ENCODE data around the gene LIPC. TPM values are rescaled to one million over a fixed set of nuclear protein-coding genes. Genes with fewer than 3 reads are reported as not detected.

Gene LIPC
- total and polyA plus RNA-seq, 7 experiments from 2014 or later = 0.46 to 5.1 (median 0.77) TPM

DNA sequence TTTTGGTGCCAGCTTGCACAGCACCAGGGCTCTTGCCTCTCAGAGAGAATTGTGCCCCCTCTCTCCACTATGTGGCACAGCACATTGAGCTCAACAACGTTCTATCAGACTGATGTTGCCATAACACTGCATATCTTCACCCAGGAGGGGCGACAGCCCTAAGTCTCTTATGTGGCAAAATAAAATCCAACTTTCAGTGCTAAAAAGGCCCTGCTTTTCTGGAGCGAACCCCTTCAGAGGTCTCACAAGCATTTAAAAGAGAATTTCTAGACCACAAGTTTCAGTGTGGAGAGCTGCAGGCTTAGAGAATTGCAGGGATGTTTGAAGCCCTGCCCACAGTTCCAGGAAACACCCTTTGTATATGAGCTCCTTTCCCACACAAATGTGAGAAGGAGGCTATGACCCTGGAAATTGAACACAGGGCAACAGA, 85.5 kb downstream of the LIPC start:
- intact Hi-C loops (cut with micrococcal nuclease) = loop anchor here (1.0 to 5.0 kb wide), 6 partner anchors 32 to 290 kb away; partner anchors contain the start of gene ADAM10 (in 1 of the 2)
- no peak overlapping the region for H3K4me3 ChIP-seq (ENCODE audit: low read length)
- H3K9me3 ChIP-seq (ENCODE audit: control insufficient read depth in 2 of 3, low read length in 3 of 3) = no peaks in the 10 kb centered on the region
- peak in 5 of 9 donors; percentile 27 to 70 (median 57) for DNase-seq
- H3K27me3 Mint-ChIP-seq = no peaks in the 10 kb centered on the region
- peaks cover 0 to 43% of the 10 kb centered on the region in 2 donors for H3K4me1 ChIP-seq (ENCODE audit: control insufficient read depth in 2 of 2, insufficient read depth in 2 of 2, low read length in 2 of 2)
- H3K27ac ChIP-seq (ENCODE audit: low read depth, low read length) = peak overlapping the region; percentile 60
- peak; percentile 49 for ATAC-seq
- peak overlapping the region; percentile 3 to 75 (median 52) for H3K4me3 Mint-ChIP-seq
- peaks cover 0 to 23% (median 0%) of the 10 kb centered on the region in 5 donors for H3K36me3 Mint-ChIP-seq
- ChIA-PET POLR2A (interaction anchor here (0.9 kb wide), 1 partner anchor 16 kb away, joined by 3 read pairs; no protein-coding TSS in a partner anchor), CTCF (interaction anchor here (0.8 to 1.2 kb wide), 2 partner anchors 87 to 196 kb away, joined by 3 to 4 read pairs; no protein-coding TSS in a partner anchor)
- peak overlapping the region; percentile 41 to 95 (median 88) for H3K27ac Mint-ChIP-seq
- no peaks in the 10 kb centered on the region for H3K27me3 ChIP-seq (ENCODE audit: control insufficient read depth in 2 of 2, insufficient read depth in 2 of 2, low read length in 2 of 2)
- H3K4me1 Mint-ChIP-seq = peaks cover 51 to 85% (median 72%) of the 10 kb centered on the region in 7 donors
- peaks cover 0 to 15% (median 2%) of the 10 kb centered on the region in 11 donors for H3K9me3 Mint-ChIP-seq
- no peaks in the 10 kb centered on the region for H3K36me3 ChIP-seq (ENCODE audit: control insufficient read depth in 2 of 3, insufficient read depth in 3 of 3, low read length in 3 of 3)

DNA sequence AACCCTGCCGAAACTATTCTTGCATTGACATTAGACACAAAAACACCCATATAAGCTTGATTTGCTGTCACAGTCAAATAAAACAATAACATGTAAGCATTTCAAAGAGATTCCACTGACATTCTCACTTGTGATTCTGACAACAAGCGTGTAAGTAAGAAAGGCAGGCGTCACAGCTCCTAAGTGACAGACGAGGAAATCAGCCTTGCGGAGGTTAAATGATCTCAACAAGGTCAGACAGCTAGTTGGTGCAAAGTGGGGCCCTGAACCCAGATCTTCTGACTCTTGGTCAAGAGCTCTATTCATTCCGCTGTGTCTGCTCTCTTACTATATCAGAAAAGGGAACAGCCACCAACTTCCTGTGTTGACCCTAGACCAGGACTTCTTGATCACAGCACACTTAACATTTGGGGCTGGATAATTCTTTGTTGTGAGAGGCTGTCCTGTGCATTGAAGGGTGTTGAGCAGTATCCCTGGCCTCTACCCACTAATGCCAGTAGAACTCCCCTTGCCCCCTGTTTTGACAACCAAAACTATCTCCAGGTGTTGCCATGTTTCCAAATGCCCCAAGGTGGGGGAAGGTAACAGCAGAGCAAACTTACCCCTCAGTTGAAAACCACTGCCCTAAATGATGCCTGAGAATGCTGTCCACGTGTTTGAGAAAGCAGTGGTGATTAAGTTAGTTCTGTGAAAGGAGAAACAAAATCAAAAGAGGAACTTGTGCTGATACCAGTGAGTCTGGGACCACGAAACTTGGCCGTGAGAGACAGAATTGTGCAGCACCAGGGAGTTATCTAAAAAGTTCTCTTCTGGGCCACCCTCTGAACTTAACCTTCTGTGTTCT, 86.1 kb downstream of the LIPC start:
- H3K4me3 Mint-ChIP-seq = peak overlapping the region; percentile 38 to 75 (median 52)
- ChIA-PET POLR2A (interaction anchor here (0.9 kb wide), 1 partner anchor 15 kb away, joined by 3 read pairs; no protein-coding TSS in a partner anchor), CTCF (interaction anchor here (0.8 to 1.2 kb wide), 2 partner anchors 86 to 197 kb away, joined by 3 to 4 read pairs; no protein-coding TSS in a partner anchor)
- peaks cover 0 to 22% (median 0%) of the 10 kb centered on the region in 5 donors for H3K36me3 Mint-ChIP-seq
- no peaks in the 10 kb centered on the region for H3K9me3 ChIP-seq (ENCODE audit: control insufficient read depth in 2 of 3, low read length in 3 of 3)
- DNase-seq (peak in 5 of 9 donors; percentile 8 to 34 (median 16)), ATAC-seq (peak; percentile 44)
- H3K4me1 ChIP-seq (ENCODE audit: control insufficient read depth in 2 of 2, insufficient read depth in 2 of 2, low read length in 2 of 2) = peaks cover 0 to 43% of the 10 kb centered on the region in 2 donors
- H3K4me1 Mint-ChIP-seq = peaks cover 51 to 84% (median 72%) of the 10 kb centered on the region in 7 donors
- no peaks in the 10 kb centered on the region for H3K36me3 ChIP-seq (ENCODE audit: control insufficient read depth in 2 of 3, insufficient read depth in 3 of 3, low read length in 3 of 3)
- no peaks in the 10 kb centered on the region for H3K27me3 Mint-ChIP-seq
- H3K4me3 ChIP-seq (ENCODE audit: low read length) = no peak overlapping the region
- intact Hi-C loops (cut with micrococcal nuclease) = loop anchor here (1.0 to 5.0 kb wide), 7 partner anchors 27 to 291 kb away; partner anchors contain the start of gene ADAM10 (in 1 of the 2)
- peaks cover 0 to 15% (median 2%) of the 10 kb centered on the region in 11 donors for H3K9me3 Mint-ChIP-seq
- H3K27me3 ChIP-seq (ENCODE audit: control insufficient read depth in 2 of 2, insufficient read depth in 2 of 2, low read length in 2 of 2) = no peaks in the 10 kb centered on the region
- peak overlapping the region; percentile 60 for H3K27ac ChIP-seq (ENCODE audit: low read depth, low read length)
- H3K27ac Mint-ChIP-seq = peak overlapping the region; percentile 41 to 95 (median 88)

DNA sequence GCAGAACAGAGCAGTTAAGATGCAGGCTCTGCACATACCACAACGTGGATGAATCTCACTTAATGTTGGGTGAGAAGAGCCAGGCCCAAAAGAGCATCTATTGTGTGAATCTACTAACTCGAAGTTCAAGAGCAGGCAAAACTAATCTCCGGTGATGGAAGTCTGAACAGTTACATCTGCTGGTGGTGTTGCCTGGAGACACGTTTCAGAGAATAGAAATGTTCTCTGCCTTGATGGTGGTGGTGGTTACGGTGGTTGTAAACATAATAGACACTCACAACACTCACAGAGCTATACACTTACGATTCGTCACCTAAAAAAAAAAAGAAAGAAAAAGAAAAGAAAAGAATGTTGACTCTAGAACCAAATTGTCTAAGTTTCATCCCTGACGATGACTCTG, 86.8 kb downstream of the LIPC start:
- Mint-ChIP-seq H3K27me3 (no peaks in the 10 kb centered on the region), H3K4me3 (peak overlapping the region; percentile 14 to 75 (median 52)), H3K9me3 (peaks cover 0 to 15% (median 2%) of the 10 kb centered on the region in 11 donors), H3K4me1 (peaks cover 54 to 77% (median 65%) of the 10 kb centered on the region in 7 donors), H3K27ac (peak overlapping the region; percentile 41 to 95 (median 88)), H3K36me3 (peaks cover 0 to 24% (median 0%) of the 10 kb centered on the region in 5 donors)
- ChIA-PET POLR2A (no interaction called here), CTCF (no interaction called here)
- H3K9me3 ChIP-seq (ENCODE audit: control insufficient read depth in 2 of 3, low read length in 3 of 3) = no peaks in the 10 kb centered on the region
- H3K36me3 ChIP-seq (ENCODE audit: control insufficient read depth in 2 of 3, insufficient read depth in 3 of 3, low read length in 3 of 3) = no peaks in the 10 kb centered on the region
- DNase-seq = peak in 7 of 9 donors; percentile 22 to 74 (median 56)
- no peaks in the 10 kb centered on the region for H3K27me3 ChIP-seq (ENCODE audit: control insufficient read depth in 2 of 2, insufficient read depth in 2 of 2, low read length in 2 of 2)
- no peak overlapping the region for H3K4me3 ChIP-seq (ENCODE audit: low read length)
- peak overlapping the region; percentile 60 for H3K27ac ChIP-seq (ENCODE audit: low read depth, low read length)
- peaks cover 0 to 39% of the 10 kb centered on the region in 2 donors for H3K4me1 ChIP-seq (ENCODE audit: control insufficient read depth in 2 of 2, insufficient read depth in 2 of 2, low read length in 2 of 2)
- peak; percentile 54 for ATAC-seq
- intact Hi-C loops (cut with micrococcal nuclease) = loop anchor here in 1 of 2 donors (1.0 to 5.0 kb wide), 4 partner anchors 27 to 291 kb away; partner anchors contain the start of gene ADAM10

DNA sequence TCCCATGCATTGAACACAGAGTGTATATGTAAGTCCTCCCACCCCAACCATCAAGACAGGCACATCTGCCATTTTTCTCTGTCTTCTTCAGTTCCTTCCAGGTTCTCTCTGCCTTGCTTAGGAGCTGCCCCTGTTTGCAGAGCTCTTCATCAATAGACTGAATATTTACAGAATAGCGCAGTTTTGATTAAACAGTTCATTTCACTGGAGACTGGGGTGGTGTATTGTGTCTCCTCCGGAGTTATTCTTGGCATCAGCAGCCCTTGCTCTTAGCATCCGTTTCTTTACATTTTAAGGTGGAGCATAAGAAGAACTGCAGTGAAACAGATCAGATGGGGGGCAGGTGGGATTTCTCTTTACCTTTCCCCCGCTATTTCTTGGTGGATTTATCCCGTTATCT, 87.7 kb downstream of the LIPC start:
- H3K9me3 Mint-ChIP-seq = peaks cover 0 to 15% (median 2%) of the 10 kb centered on the region in 11 donors
- Histone ChIP-seq H3K4me3 (ENCODE audit: low read length) (no peak overlapping the region), H3K27me3 (ENCODE audit: control insufficient read depth in 2 of 2, insufficient read depth in 2 of 2, low read length in 2 of 2) (no peaks in the 10 kb centered on the region), H3K36me3 (ENCODE audit: control insufficient read depth in 2 of 3, insufficient read depth in 3 of 3, low read length in 3 of 3) (no peaks in the 10 kb centered on the region), H3K4me1 (ENCODE audit: control insufficient read depth in 2 of 2, insufficient read depth in 2 of 2, low read length in 2 of 2) (peaks cover 0 to 37% of the 10 kb centered on the region in 2 donors), H3K27ac (ENCODE audit: low read depth, low read length) (no peak overlapping the region), H3K9me3 (ENCODE audit: control insufficient read depth in 2 of 3, low read length in 3 of 3) (no peaks in the 10 kb centered on the region)
- peaks cover 54 to 72% (median 62%) of the 10 kb centered on the region in 7 donors for H3K4me1 Mint-ChIP-seq
- peaks cover 0 to 27% (median 0%) of the 10 kb centered on the region in 5 donors for H3K36me3 Mint-ChIP-seq
- no peak for ATAC-seq
- no peaks in the 10 kb centered on the region for H3K27me3 Mint-ChIP-seq
- H3K4me3 Mint-ChIP-seq = peak overlapping the region in 4 of 10 donors; percentile 17 to 55 (median 35)
- ChIA-PET CTCF (no interaction called here), POLR2A (no interaction called here)
- intact Hi-C loops (cut with micrococcal nuclease) = loop anchor here in 1 of 2 donors (5.0 kb wide), 3 partner anchors 62 to 292 kb away; partner anchors contain the start of gene ADAM10
- no peak for DNase-seq
- H3K27ac Mint-ChIP-seq = peak overlapping the region in 6 of 9 donors; percentile 5 to 91 (median 83)

DNA sequence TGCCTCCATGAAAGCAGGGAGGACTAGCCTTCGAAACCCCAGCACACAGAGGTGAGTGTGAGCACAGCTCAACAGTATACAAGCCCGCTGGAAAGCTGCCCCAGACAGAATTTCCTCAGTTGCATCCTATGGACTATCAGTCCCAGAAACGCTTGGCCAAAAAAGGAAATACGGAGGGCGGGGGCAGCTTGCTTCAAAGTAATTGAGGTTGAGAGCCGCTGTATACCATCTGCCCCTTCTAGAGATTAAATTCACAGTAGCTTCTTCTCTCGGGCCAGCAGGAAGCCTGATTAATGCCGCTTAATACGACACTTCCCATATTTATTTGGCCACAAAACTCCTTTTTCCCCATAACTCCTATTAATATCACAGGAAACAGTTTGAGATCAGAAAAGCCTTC, 88.7 kb downstream of the LIPC start:
- ChIA-PET CTCF (no interaction called here), POLR2A (no interaction called here)
- ATAC-seq (no peak), DNase-seq (peak in 1 of 9 donors; percentile 7)
- no peaks in the 10 kb centered on the region for H3K9me3 ChIP-seq (ENCODE audit: control insufficient read depth in 2 of 3, low read length in 3 of 3)
- Mint-ChIP-seq H3K4me1 (peaks cover 46 to 68% (median 56%) of the 10 kb centered on the region in 7 donors), H3K27me3 (no peaks in the 10 kb centered on the region), H3K9me3 (peaks cover 0 to 11% (median 0%) of the 10 kb centered on the region in 11 donors), H3K27ac (peak overlapping the region in 7 of 9 donors; percentile 39 to 91 (median 65)), H3K4me3 (peak overlapping the region in 7 of 10 donors; percentile 10 to 56 (median 33)), H3K36me3 (peaks cover 0 to 26% (median 0%) of the 10 kb centered on the region in 5 donors)
- no peaks in the 10 kb centered on the region for H3K27me3 ChIP-seq (ENCODE audit: control insufficient read depth in 2 of 2, insufficient read depth in 2 of 2, low read length in 2 of 2)
- H3K27ac ChIP-seq (ENCODE audit: low read depth, low read length) = no peak overlapping the region
- intact Hi-C loops (cut with micrococcal nuclease) = no loop called here
- peaks cover 0 to 37% of the 10 kb centered on the region in 2 donors for H3K4me1 ChIP-seq (ENCODE audit: control insufficient read depth in 2 of 2, insufficient read depth in 2 of 2, low read length in 2 of 2)
- no peak overlapping the region for H3K4me3 ChIP-seq (ENCODE audit: low read length)
- no peaks in the 10 kb centered on the region for H3K36me3 ChIP-seq (ENCODE audit: control insufficient read depth in 2 of 3, insufficient read depth in 3 of 3, low read length in 3 of 3)

DNA sequence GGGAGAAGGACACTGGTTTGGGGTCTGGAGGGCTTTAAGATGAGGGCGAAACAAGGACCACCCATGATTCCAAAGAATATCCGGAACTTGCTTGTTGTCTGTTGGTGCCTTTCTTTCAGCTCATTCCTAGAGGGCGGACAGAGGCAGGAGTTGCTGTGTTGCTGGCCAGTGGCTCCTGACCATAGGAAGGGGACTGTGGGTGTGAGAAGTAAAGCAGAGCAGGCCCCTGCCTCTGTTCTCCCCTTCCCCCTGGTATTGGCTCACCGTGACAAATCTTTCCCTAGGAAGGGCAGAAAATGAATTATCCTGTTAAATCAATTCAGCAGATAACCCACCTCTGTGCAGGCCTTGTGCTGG, 89.1 kb downstream of the LIPC start:
- Mint-ChIP-seq H3K27ac (peak overlapping the region in 4 of 9 donors; percentile 45 to 91 (median 86)), H3K36me3 (peaks cover 0 to 22% (median 0%) of the 10 kb centered on the region in 5 donors), H3K4me1 (peaks cover 41 to 64% (median 52%) of the 10 kb centered on the region in 7 donors), H3K27me3 (no peaks in the 10 kb centered on the region), H3K4me3 (peak overlapping the region in 3 of 10 donors; percentile 31 to 55 (median 31)), H3K9me3 (peaks cover 0 to 11% (median 0%) of the 10 kb centered on the region in 11 donors)
- intact Hi-C loops (cut with micrococcal nuclease) = no loop called here
- CTCF ChIA-PET = no interaction called here
- no peaks in the 10 kb centered on the region for H3K27me3 ChIP-seq (ENCODE audit: control insufficient read depth in 2 of 2, insufficient read depth in 2 of 2, low read length in 2 of 2)
- POLR2A ChIA-PET = no interaction called here
- no peak overlapping the region for H3K27ac ChIP-seq (ENCODE audit: low read depth, low read length)
- DNase-seq = no peak
- H3K4me1 ChIP-seq (ENCODE audit: control insufficient read depth in 2 of 2, insufficient read depth in 2 of 2, low read length in 2 of 2) = peaks cover 0 to 32% of the 10 kb centered on the region in 2 donors
- H3K36me3 ChIP-seq (ENCODE audit: control insufficient read depth in 2 of 3, insufficient read depth in 3 of 3, low read length in 3 of 3) = no peaks in the 10 kb centered on the region
- ATAC-seq = no peak
- H3K4me3 ChIP-seq (ENCODE audit: low read length) = no peak overlapping the region
- H3K9me3 ChIP-seq (ENCODE audit: control insufficient read depth in 2 of 3, low read length in 3 of 3) = no peaks in the 10 kb centered on the region

All from naive thymus-derived CD4-positive, alpha-beta T cell (primary cell).